HuH-7 (cell line): ENCODE measurements around the gene TRAF2.
"Not testable (repeated sequence)": the region's sequence is repeated elsewhere in the genome, so short reads cannot be mapped to it uniquely, and the experiment has no call there.

Source experiments
- DNase-seq: peaks from one replicate; pipeline ENCODE4 v3.0.0; 2011; ENCODE audit warnings: low spot score

Gene TRAF2

GRCh38 chr9:136885950-136886578 is at the start of gene TRAF2:
Gene TRAF2 (plus strand): TSS chr9:136886516. CDS start chr9:136898741, 12,225 bp downstream.
- peak; percentile 100 for DNase-seq

- no peak for DNase-seq
Observed at GRCh38 chr9:136837146-136837855, 49.0 kb upstream of the TRAF2 start.

- not testable (repeated sequence) for DNase-seq
Observed at GRCh38 chr9:136837856-136838277, 48.4 kb upstream of the TRAF2 start.

- DNase-seq, result no peak
Observed at GRCh38 chr9:136838314-136839228, 47.7 kb upstream of the TRAF2 start.

GRCh38 chr9:136839229-136840139 is 46.8 kb upstream of the TRAF2 start:
- no peak for DNase-seq

- no peak for DNase-seq
Observed at GRCh38 chr9:136840140-136840876, 46.0 kb upstream of the TRAF2 start.

- DNase-seq, result no peak
Observed at GRCh38 chr9:136840877-136841645, 45.3 kb upstream of the TRAF2 start.

- DNase-seq, result not testable (repeated sequence)
Observed at GRCh38 chr9:136841646-136842379, 44.5 kb upstream of the TRAF2 start.

GRCh38 chr9:136842380-136842948 is 43.9 kb upstream of the TRAF2 start, which contains the start of gene AJM1:
Gene AJM1 (plus strand): TSS chr9:136842478. CDS start chr9:136844415, 1,937 bp downstream.
- peak; percentile 93 for DNase-seq

GRCh38 chr9:136843159-136843800 is 43.0 kb upstream of the TRAF2 start:
- not testable (repeated sequence) for DNase-seq

- DNase-seq, result not testable (repeated sequence)
Observed at GRCh38 chr9:136843801-136844740, 42.2 kb upstream of the TRAF2 start.

GRCh38 chr9:136844761-136845464 is 41.4 kb upstream of the TRAF2 start:
- no peak for DNase-seq

- no peak for DNase-seq
Observed at GRCh38 chr9:136845465-136846260, 40.7 kb upstream of the TRAF2 start.

- DNase-seq, result no peak
Observed at GRCh38 chr9:136846376-136847087, 39.8 kb upstream of the TRAF2 start.
